HepG2 (cell line): ENCODE data around the gene KRTAP1-4. TPM values are rescaled to one million over a fixed set of nuclear protein-coding genes. Genes with fewer than 3 reads are reported as not detected.
"Not testable (repeated sequence)": the region's sequence is repeated elsewhere in the genome, so short reads cannot be mapped to it uniquely, and the experiment has no call there.

Experiments used
- ATAC-seq: fragments of 200-7000 bp; cut with Tn5 transposase; 3 replicates; pipeline ENCODE4 v1.9.1; 2020; ENCODE audit warnings: mild to moderate bottlenecking, moderate library complexity
- BruUV-seq: library from RNA; stranded (reverse); fragments of 400-500 nt; replicated peaks from 2 replicates; lab custom pipeline; 2021; lab: Mats Ljungman, UMichigan
- CTCF ChIA-PET: fragments of 300-600 bp; formaldehyde crosslinking; extraction: SDS; loops from one replicate; lab custom pipeline; 2021; ENCODE audit warnings: low total read pairs, inconsistent platforms, low intra/inter-chr PET ratio; lab: Yijun Ruan, JAX
- POLR2A ChIA-PET: fragments of 350-600 bp; sonication (Branson Sonifier 250); formaldehyde crosslinking; loops from one replicate; lab custom pipeline; 2020; ENCODE audit warnings: antibody characterized with exemption, inconsistent platforms; lab: Yijun Ruan, JAX
- DNase-seq: peaks from one replicate; pipeline ENCODE4 v3.0.0-alpha.2; 2015; ENCODE audit warnings: low spot score
- FAIRE-seq: peaks from 3 replicates; lab custom pipeline; 2011; peaks lifted over from hg19 to GRCh38; lab: Jason Lieb, UNC
- H2AFZ ChIP-seq: one replicate; pipeline ENCODE4 v1.6.1; 2011; ENCODE audit warnings: low read length, inconsistent platforms
- H3K27ac ChIP-seq: fragments of 300-600 bp; 3 replicates; pipeline ENCODE4 v1.8.0; 2011; ENCODE audit warnings: mixed run types, mild to moderate bottlenecking, mixed read lengths, low read length, inconsistent platforms; ENCODE audit not compliant: insufficient read depth; ENCODE audit errors: extremely low read length
- H3K27me3 ChIP-seq, 2 experiments: fragments of 200-600 bp in 1 of 2; 2 replicates in 1 of 2; 3 replicates in 1 of 2; pipeline versions ENCODE4 v1.6.0 to v1.8.0; 2011; ENCODE audit warnings: low read length in 2 of 2, mild to moderate bottlenecking in 2 of 2, moderate library complexity in 2 of 2, inconsistent platforms in 1 of 2; ENCODE audit not compliant: insufficient read depth in 2 of 2, control insufficient read depth in 1 of 2
- H3K36me3 ChIP-seq, 2 experiments: fragments of 200-600 bp in 1 of 2; replicated peaks in 1 of 2; 2 replicates in 1 of 2; 3 replicates in 1 of 2; pipeline versions ENCODE4 v1.5.1 to v1.8.0; 2011; ENCODE audit warnings: low read length in 2 of 2, inconsistent platforms in 1 of 2; ENCODE audit not compliant: insufficient read depth in 2 of 2, control insufficient read depth in 1 of 2
- H3K4me1 ChIP-seq: 2 replicates; pipeline ENCODE4 v1.5.1; 2012; ENCODE audit warnings: low read length, inconsistent platforms; ENCODE audit not compliant: insufficient read depth
- H3K4me2 ChIP-seq: 2 replicates; pipeline ENCODE4 v1.6.0; 2011; ENCODE audit warnings: low read depth, low read length, inconsistent platforms
- H3K4me3 ChIP-seq, 3 experiments: fragments of 200-600 bp in 1 of 3; sonication (generic), shearing (Covaris generic) in 1 of 3; replicated peaks in 1 of 3; 2 replicates each; pipeline ENCODE4 v1.5.1; 2011 to 2016; ENCODE audit warnings: low read length in 3 of 3, inconsistent platforms in 2 of 3, low read depth in 2 of 3, mild to moderate bottlenecking in 2 of 3, control low read depth in 1 of 3, mixed read lengths in 1 of 3; ENCODE audit not compliant: insufficient read depth in 1 of 3
- H3K79me2 ChIP-seq: one replicate; pipeline ENCODE4 v1.6.1; 2011; ENCODE audit warnings: low read length, inconsistent platforms; ENCODE audit not compliant: insufficient read depth
- H3K9ac ChIP-seq: 2 replicates; pipeline ENCODE4 v1.6.0; 2011; ENCODE audit warnings: mild to moderate bottlenecking, low read depth, low read length, inconsistent platforms; ENCODE audit not compliant: insufficient read depth
- H3K9me3 ChIP-seq: 2 replicates; pipeline ENCODE4 v1.5.1; 2012; ENCODE audit warnings: mild to moderate bottlenecking, low read length
- H4K20me1 ChIP-seq: 2 replicates; pipeline ENCODE4 v1.6.0; 2011; ENCODE audit warnings: inconsistent platforms, mild to moderate bottlenecking, low read length, moderate library complexity; ENCODE audit not compliant: insufficient read depth
- GATA4 ChIP-seq: sonication (generic); IDR thresholded peaks from 2 replicates; pipeline ENCODE4 v1.6.1; 2016; ENCODE audit warnings: antibody characterized with exemption, low read depth, borderline replicate concordance
- HCFC1 ChIP-seq: fragments of 150-350 bp; IDR thresholded peaks from 2 replicates; pipeline ENCODE4 v1.6.1; 2014; ENCODE audit warnings: low read depth, low read length
- HDAC2 ChIP-seq: sonication (generic); formaldehyde crosslinking; IDR thresholded peaks from 2 replicates; pipeline ENCODE4 v1.4.0; 2020; ENCODE audit warnings: missing genetic modification reagents
- HMG20A ChIP-seq: IDR thresholded peaks from 2 replicates; pipeline ENCODE4 v1.6.1; 2016; ENCODE audit warnings: borderline replicate concordance
- PRDM4 ChIP-seq: sonication (generic); formaldehyde crosslinking; IDR thresholded peaks from 2 replicates; pipeline ENCODE4 v1.9.0; 2021; ENCODE audit warnings: missing genetic modification reagents, borderline replicate concordance
- THAP7 ChIP-seq: sonication (generic); formaldehyde crosslinking; IDR thresholded peaks from 2 replicates; pipeline ENCODE4 v1.8.1; 2023; ENCODE audit warnings: mild to moderate bottlenecking, missing genetic modification reagents
- ZC3H13 ChIP-seq: sonication (generic); formaldehyde crosslinking; IDR thresholded peaks from 2 replicates; pipeline ENCODE4 v1.8.1; 2023; ENCODE audit warnings: mild to moderate bottlenecking, missing genetic modification reagents, moderate library complexity
- ZC3H4 ChIP-seq: sonication (generic); formaldehyde crosslinking; IDR thresholded peaks from 2 replicates; pipeline ENCODE4 v1.4.0; 2020; ENCODE audit warnings: missing genetic modification reagents, borderline replicate concordance
- WGBS: methylation state at CpG from one replicate; pipeline ENCODE4 v1.1.6; 2017; ENCODE audit warnings: low lambda C conversion rate; 5-methylcytosine and 5-hydroxymethylcytosine counted together
- in situ Hi-C: cut with HindIII; loops from 2 replicates; pipeline ENCODE4 v1.10.0; 2017; ENCODE audit warnings: low pct_unique_long_range_greater_than_20kb; ENCODE audit not compliant: extremely low pct_ligation_motif_present
- intact Hi-C: fragments of 100-400 bp; cut with micrococcal nuclease; formaldehyde crosslinking; loops from one replicate; pipeline ENCODE4 v1.10.0; 2022; ENCODE audit not compliant: unreplicated experiment
- polyA plus RNA-seq, 8 experiments: library from polyadenylated mRNA; depleted of rRNA in 3 of 8; stranded (reverse) in 7 of 8; unstranded in 1 of 8; fragments of >200 nt; fragmentation: Illumina TruSeq in 4 of 8; extraction: Trizol in 4 of 8; gene quantifications; 2 replicates each; pipeline versions ENCODE4 v1.2.1 to v1.2.3, GENCODE V29; 2011 to 2016; ENCODE audit warnings: low read depth in 4 of 8, missing spikeins in 1 of 8, mixed read lengths in 1 of 8; ENCODE audit not compliant: insufficient read depth in 1 of 8
- total RNA-seq, 5 experiments: library from RNA; depleted of rRNA; stranded (reverse); fragments of >200 nt; fragmentation: Illumina TruSeq; extraction: Trizol; gene quantifications; 2 replicates each; pipeline ENCODE4 v1.2.3, GENCODE V29; 2016; ENCODE audit warnings: low read depth in 1 of 5

The KRTAP1-4 gene
- total and polyA plus RNA-seq, 2 of the 13 experiments (the other 11 are each of a cell fraction or from before 2014, with no cell fraction given), result not detected

- H3K79me2 ChIP-seq, result no peaks in the 10 kb centered on the region
- no peak overlapping the region for H3K4me3 ChIP-seq
- no peaks in the 10 kb centered on the region for H3K9me3 ChIP-seq
- no TSS peak for BruUV-seq
- 100% methylated on average over 1 of the region's 1 CpG for WGBS
- no peak overlapping the region for H3K4me2 ChIP-seq
- POLR2A ChIA-PET, result no interaction called here
- peaks cover 44% of the 10 kb centered on the region for H3K4me1 ChIP-seq
- no peaks in the 10 kb centered on the region for H3K27me3 ChIP-seq
- H4K20me1 ChIP-seq, result no peaks in the 10 kb centered on the region
- FAIRE-seq (no peak), ATAC-seq (no peak), DNase-seq (no peak)
- in situ Hi-C loops (loop anchor here (5.0 to 10.0 kb wide), 2 partner anchors 50 to 103 kb away; partner anchors contain the start of gene KRTAP3-1), intact Hi-C loops (no loop called here)
- H3K9ac ChIP-seq, result no peak overlapping the region
- H3K27ac ChIP-seq, result no peak overlapping the region
- no peaks in the 10 kb centered on the region for H3K36me3 ChIP-seq
- H2AFZ ChIP-seq, result no peak overlapping the region
- CTCF ChIA-PET, result no interaction called here
- TF ChIP-seq HDAC2 (CRISPR knock-in tag) (no peak), HCFC1 (no peak), ZC3H13 (CRISPR knock-in tag) (no peak), PRDM4 (CRISPR knock-in tag) (no peak), THAP7 (no peak), ZC3H4 (CRISPR knock-in tag) (no peak), HMG20A (peak; percentile 15; the same call in 1 of the 2 replicates), GATA4 (no peak)
- TF ChIP-seq, all 625 proteins: peak for 1
These were observed 27.6 kb upstream of the KRTAP1-4 start for GRCh38 chr17:41057547-41057946.

GRCh38 chr17:41055130-41055529 is 25.1 kb upstream of the KRTAP1-4 start, which contains the start of gene KRTAP2-2:
TSS of gene KRTAP2-2 (minus strand) at chr17:41055230. CDS start at chr17:41055211, 19 bp downstream.
- H3K9me3 ChIP-seq, H3K4me3 ChIP-seq, H3K79me2 ChIP-seq, H3K27ac ChIP-seq, BruUV-seq, H3K27me3 ChIP-seq, H4K20me1 ChIP-seq, H3K36me3 ChIP-seq, POLR2A ChIA-PET, H2AFZ ChIP-seq, intact Hi-C loops, FAIRE-seq, ATAC-seq, DNase-seq, H3K4me2 ChIP-seq, CTCF ChIA-PET, H3K9ac ChIP-seq: not testable (repeated sequence)
- peaks cover 23% of the 10 kb centered on the region for H3K4me1 ChIP-seq
- in situ Hi-C loops, result loop anchor here (5.0 to 10.0 kb wide), 2 partner anchors 48 to 100 kb away; partner anchors contain the start of gene KRTAP3-1
- 50% methylated on average over 1 of the region's 6 CpGs for WGBS

GRCh38 chr17:41054556-41054955 is 24.6 kb upstream of the KRTAP1-4 start:
- H3K4me1 ChIP-seq, result peaks cover 18% of the 10 kb centered on the region
- WGBS, result 88% methylated on average over 7 of the region's 9 CpGs
- DNase-seq, H3K36me3 ChIP-seq, H3K9ac ChIP-seq, H3K27me3 ChIP-seq, CTCF ChIA-PET, H3K79me2 ChIP-seq, intact Hi-C loops, H2AFZ ChIP-seq, FAIRE-seq, H4K20me1 ChIP-seq, ATAC-seq, H3K4me3 ChIP-seq, H3K27ac ChIP-seq, BruUV-seq, H3K4me2 ChIP-seq, POLR2A ChIA-PET, H3K9me3 ChIP-seq: not testable (repeated sequence)
- in situ Hi-C loops, result loop anchor here (10.0 kb wide), 1 partner anchor 100 kb away; no protein-coding TSS in a partner anchor
